Activated CD4-positive, alpha-beta T cell treated with anti-CD3 and anti-CD28 coated beads, Interleukin-2, amount 50 U/mL, for 16 hours (primary cell): ENCODE measurements around the gene DLX5.

Experiments used
- DNase-seq: peaks from one replicate; pipeline ENCODE4 v3.0.0-alpha.2; 2020

The DLX5 gene

DNA sequence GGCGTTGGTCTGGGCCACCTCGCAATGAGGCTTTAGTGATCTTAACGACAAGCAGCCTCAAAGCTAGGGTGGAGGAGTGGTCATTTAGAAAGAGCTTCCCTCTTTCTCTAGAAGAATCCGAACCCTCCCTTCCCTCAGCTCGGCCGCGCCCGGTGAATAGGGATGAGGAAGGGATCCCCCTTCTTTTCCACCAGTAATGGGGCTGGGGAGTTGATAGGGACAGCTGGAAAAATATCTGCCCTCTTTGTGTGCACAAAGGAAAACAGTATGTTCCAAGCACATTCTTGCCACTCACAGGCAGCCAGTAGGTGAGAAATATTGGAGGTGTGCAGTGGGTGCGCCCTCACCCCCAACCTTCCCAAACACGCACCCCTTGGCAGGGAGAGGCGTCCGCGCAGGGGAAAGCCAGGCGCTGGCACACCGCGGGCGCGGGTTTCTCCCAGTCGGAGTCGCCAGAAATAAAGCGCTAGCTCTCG lies 6.5 kb downstream of the DLX5 start:
- DNase-seq = no peak

GRCh38 chr7:97017192-97018125 lies 7.2 kb downstream of the DLX5 start:
- DNase-seq = no peak

- DNase-seq = no peak
Observed at GRCh38 chr7:97016381-97017191, 8.0 kb downstream of the DLX5 start.

GRCh38 chr7:97015756-97016380 lies 8.8 kb downstream of the DLX5 start:
- DNase-seq = no peak

DNA sequence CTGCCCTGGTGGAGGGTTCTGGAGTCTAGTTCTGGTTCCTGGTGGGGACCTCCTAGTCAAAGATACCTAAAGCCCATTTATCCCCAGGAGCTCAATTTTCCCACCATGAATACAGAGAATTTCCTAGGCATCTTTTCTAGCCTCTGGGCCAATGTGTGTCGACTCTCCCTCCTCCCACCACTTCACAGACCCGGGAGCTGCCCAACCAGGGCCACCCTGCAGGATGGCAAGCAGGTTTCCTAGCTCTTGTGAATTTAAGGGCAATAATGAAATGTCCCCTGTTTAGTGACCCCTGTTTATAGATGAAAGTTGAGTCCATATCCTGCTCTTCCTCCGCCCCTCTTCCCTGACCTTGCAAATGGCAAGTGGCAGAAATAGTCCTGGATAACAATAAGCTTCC lies 9.4 kb downstream of the DLX5 start:
- no peak for DNase-seq

- DNase-seq = no peak
Observed at GRCh38 chr7:97014145-97014750, 10.4 kb downstream of the DLX5 start.

GRCh38 chr7:97013845-97014134 lies 10.8 kb downstream of the DLX5 start:
- no peak for DNase-seq

DNA sequence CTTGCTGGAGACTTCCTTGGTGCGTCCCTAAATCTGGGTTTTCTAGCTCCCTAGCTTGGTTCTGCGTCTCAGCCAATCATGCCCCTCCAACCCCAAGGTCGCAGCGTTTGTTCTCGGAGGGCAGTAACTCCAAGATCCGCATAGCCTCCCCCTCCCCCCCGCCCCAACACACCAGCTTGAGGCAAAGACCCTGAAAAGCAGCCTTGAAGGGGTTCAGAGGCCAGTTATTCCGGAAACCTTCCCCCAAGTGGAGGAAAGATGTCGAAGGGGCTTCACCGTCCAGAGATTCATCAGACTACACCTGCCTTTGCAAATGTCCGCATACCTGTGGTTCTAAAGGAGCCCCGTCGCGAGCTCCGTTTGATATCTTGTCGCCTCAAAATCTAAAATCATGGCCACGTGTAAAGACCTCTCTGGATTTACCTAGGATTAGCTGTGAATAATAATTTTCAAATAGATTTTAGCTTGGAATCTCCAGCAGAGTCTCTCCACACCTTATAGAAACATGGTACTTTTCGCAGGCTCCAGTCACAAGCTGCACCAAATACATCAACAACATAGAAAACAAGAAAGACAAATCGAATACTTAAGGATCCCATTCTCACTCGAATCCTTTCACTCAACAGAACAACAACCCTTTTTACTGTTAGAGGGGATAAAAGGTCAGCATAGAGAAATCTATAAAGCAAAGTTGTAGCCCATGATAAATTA lies 11.3 kb downstream of the DLX5 start:
- no peak for DNase-seq

DNA sequence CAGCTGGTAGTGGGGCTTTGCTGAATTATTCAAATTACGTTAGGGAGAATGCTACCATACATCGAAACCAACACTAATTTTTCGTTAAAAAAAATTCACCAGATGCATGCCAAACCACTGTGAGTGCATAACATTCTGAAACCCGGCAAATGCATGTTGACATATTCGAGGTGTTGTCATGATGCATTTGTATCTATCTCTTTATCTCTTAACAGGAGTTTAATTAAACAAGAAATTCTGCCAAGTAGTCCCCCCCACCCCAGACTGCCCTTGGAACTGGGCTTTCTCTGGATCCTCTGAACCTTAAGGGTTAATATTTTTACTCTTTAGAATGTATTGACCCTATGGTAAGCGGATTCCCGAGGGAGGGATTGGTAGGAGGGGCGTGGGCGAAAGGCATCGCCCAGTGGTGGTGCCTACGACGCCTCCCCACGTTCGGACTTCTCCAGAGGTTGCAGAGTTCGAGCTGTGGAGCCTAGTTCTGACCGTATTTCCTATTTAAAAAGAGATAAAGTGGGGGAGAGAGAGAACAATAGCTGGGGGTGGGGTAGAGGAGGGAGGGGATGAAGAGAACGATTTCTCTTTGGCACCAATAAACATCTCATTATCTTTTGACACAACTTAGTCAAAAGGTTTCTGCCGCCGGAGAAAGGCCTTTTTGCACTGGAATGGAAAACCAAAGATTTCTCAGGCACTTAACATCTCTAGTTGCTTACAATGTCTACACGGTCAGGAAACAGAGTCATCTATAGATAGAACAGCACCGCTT lies 12.1 kb downstream of the DLX5 start:
- no peak for DNase-seq

GRCh38 chr7:97011536-97012364 lies 12.9 kb downstream of the DLX5 start:
- DNase-seq = no peak

- no peak for DNase-seq
Observed at GRCh38 chr7:97011104-97011503, 13.5 kb downstream of the DLX5 start.

- no peak for DNase-seq
Observed at GRCh38 chr7:97009753-97010732, 14.6 kb downstream of the DLX5 start.

- DNase-seq = no peak
Observed at GRCh38 chr7:97008275-97008917, 16.2 kb downstream of the DLX5 start.

- DNase-seq = no peak
Observed at GRCh38 chr7:97007583-97007861, 17.1 kb downstream of the DLX5 start.

GRCh38 chr7:97006816-97007582 lies 17.6 kb downstream of the DLX5 start:
- DNase-seq = no peak

DNA sequence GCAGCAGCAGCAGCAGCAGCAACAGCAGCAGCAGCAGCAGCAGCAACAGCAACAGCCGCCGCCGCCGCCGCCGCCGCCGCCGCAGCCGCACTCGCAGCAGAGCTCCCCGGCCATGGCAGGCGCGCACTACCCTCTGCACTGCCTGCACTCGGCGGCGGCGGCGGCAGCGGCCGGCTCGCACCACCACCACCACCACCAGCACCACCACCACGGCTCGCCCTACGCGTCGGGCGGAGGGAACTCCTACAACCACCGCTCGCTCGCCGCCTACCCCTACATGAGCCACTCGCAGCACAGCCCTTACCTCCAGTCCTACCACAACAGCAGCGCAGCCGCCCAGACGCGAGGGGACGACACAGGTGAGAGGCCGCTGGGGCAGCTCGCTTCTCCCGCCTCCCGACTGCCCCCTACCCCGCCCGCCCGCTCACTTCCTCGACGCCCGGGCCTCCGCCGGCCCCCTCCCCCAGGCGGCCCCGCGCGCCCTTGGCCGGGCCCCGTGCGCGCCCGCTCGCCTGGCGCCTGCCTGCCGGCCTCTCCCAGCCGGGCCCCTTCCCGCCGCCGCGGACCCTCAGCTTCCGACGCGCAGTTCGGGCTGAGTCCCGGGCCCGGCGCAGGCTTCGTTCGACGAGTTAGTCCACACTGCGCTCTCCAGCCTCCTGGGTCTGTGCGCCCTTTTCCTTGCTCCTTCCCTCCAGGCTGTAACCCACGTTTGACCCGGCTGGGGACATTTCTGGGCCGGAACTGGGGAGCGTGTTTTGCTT lies 18.4 kb downstream of the DLX5 start:
- DNase-seq = peak; percentile 29
